ENCODE measurements around the gene CNPY3. TPM values are rescaled to one million over a fixed set of nuclear protein-coding genes. Genes with fewer than 3 reads are reported as not detected.

The CNPY3 gene
- total and polyA plus RNA-seq, 2 of the 13 experiments (the other 11 are each of a cell fraction or from before 2014, with no cell fraction given): 42.3 to 60.2 TPM

DNA sequence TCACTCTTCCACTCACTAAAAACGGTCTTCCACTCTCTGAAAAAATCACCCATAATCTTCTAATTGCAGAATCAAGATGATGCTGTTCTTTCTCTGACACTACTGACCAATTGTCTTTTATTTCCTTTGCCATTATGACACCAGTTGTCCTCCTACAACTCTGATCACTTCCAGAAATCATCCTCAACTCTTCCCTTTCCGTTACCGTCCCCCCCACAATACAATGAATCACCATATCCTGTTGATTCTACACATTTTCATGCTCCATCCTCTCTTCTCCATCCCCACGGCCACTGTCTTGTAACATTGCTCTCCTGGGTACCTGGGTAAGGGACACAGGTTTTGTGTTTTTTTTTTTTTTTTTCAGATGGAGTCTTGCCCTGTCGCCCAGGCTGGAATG lies 52.6 kb downstream of the CNPY3 start (continued):
- TF ChIP-seq E2F1 (CRISPR knock-in tag; IDR thresholded peaks at IDR 0.05): no peak
- TF ChIP-seq, protein P1, sequence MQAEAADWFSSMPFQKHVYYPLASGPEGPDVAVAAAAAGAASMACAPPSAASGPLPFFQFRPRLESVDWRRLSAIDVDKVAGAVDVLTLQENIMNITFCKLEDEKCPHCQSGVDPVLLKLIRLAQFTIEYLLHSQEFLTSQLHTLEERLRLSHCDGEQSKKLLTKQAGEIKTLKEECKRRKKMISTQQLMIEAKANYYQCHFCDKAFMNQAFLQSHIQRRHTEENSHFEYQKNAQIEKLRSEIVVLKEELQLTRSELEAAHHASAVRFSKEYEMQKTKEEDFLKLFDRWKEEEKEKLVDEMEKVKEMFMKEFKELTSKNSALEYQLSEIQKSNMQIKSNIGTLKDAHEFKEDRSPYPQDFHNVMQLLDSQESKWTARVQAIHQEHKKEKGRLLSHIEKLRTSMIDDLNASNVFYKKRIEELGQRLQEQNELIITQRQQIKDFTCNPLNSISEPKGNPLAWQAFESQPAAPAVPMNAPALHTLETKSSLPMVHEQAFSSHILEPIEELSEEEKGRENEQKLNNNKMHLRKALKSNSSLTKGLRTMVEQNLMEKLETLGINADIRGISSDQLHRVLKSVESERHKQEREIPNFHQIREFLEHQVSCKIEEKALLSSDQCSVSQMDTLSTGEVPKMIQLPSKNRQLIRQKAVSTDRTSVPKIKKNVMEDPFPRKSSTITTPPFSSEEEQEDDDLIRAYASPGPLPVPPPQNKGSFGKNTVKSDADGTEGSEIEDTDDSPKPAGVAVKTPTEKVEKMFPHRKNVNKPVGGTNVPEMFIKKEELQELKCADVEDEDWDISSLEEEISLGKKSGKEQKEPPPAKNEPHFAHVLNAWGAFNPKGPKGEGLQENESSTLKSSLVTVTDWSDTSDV (CRISPR knock-in tag; IDR thresholded peaks at IDR 0.05): no peak
- TF ChIP-seq, protein P2, sequence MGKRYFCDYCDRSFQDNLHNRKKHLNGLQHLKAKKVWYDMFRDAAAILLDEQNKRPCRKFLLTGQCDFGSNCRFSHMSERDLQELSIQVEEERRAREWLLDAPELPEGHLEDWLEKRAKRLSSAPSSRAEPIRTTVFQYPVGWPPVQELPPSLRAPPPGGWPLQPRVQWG (CRISPR knock-in tag; IDR thresholded peaks at IDR 0.05; ENCODE audit: borderline replicate concordance, low read depth): no peak
- no peak for TF ChIP-seq HNF1B (CRISPR knock-in tag; IDR thresholded peaks at IDR 0.05)
- TF ChIP-seq HNF4A (CRISPR knock-in tag; IDR thresholded peaks at IDR 0.05): no peak
- no peak for TF ChIP-seq ZNF713 (CRISPR knock-in tag; IDR thresholded peaks at IDR 0.05)
- no peak for TF ChIP-seq ZNF878 (CRISPR knock-in tag; IDR thresholded peaks at IDR 0.05)
- TF ChIP-seq ZNF616 (CRISPR knock-in tag; IDR thresholded peaks at IDR 0.05; ENCODE audit: low read depth): no peak
- no peak for TF ChIP-seq HOXD1 (CRISPR knock-in tag; IDR thresholded peaks at IDR 0.05)
- TF ChIP-seq ZNF280D (CRISPR knock-in tag; IDR thresholded peaks at IDR 0.05): no peak
- no peak for TF ChIP-seq ZMYM3 (CRISPR knock-in tag; IDR thresholded peaks at IDR 0.05)
